ENCODE results near the gene CLN6.

DNA sequence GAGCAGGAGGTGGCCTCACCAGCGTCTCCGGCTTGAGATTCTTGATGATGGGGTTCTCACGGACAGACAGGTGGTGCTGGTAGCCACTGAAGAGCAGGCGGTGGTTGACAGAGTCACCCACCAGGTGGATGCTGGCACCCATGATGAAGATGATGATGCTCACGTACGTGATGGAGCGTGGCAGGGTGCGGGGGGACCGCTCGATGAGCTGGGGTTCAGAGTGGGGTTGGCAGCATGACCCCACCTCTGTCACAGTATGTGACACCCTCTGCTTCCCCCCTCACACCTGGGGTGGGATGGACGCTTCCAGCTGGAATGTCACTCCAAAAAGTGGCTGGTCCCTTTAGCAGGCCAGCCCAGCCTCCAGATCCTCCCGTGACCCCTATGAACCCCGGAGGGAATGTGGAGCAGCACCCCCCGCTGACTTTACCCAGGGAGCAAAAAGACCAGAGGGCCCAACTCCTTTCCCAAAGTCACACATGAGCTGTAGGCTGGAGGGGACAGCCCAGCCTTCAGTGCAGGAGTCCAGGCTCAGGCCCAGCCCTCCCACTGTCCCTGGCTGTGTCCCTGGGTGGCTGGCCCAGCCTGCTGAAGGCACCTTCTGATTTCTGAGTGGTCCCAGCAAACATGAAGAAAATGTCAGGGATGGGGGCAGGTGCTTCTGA is 17.7 kb downstream of the CLN6 start:
- TF ChIP-seq, protein P1, sequence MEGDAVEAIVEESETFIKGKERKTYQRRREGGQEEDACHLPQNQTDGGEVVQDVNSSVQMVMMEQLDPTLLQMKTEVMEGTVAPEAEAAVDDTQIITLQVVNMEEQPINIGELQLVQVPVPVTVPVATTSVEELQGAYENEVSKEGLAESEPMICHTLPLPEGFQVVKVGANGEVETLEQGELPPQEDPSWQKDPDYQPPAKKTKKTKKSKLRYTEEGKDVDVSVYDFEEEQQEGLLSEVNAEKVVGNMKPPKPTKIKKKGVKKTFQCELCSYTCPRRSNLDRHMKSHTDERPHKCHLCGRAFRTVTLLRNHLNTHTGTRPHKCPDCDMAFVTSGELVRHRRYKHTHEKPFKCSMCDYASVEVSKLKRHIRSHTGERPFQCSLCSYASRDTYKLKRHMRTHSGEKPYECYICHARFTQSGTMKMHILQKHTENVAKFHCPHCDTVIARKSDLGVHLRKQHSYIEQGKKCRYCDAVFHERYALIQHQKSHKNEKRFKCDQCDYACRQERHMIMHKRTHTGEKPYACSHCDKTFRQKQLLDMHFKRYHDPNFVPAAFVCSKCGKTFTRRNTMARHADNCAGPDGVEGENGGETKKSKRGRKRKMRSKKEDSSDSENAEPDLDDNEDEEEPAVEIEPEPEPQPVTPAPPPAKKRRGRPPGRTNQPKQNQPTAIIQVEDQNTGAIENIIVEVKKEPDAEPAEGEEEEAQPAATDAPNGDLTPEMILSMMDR (IDR thresholded peaks at IDR 0.05), result no peak
- TF ChIP-seq EZH2phosphoT487 (IDR thresholded peaks at IDR 0.05) (no peak), EZH2 (IDR thresholded peaks at IDR 0.05) (no peak)
